Amniotic stem cell (primary cell): ENCODE results near the gene IQCM.

Experiments
- DNase-seq: peaks from one replicate; lab custom pipeline; 2025; lab: John Stamatoyannopoulos, UW

The IQCM gene

DNA sequence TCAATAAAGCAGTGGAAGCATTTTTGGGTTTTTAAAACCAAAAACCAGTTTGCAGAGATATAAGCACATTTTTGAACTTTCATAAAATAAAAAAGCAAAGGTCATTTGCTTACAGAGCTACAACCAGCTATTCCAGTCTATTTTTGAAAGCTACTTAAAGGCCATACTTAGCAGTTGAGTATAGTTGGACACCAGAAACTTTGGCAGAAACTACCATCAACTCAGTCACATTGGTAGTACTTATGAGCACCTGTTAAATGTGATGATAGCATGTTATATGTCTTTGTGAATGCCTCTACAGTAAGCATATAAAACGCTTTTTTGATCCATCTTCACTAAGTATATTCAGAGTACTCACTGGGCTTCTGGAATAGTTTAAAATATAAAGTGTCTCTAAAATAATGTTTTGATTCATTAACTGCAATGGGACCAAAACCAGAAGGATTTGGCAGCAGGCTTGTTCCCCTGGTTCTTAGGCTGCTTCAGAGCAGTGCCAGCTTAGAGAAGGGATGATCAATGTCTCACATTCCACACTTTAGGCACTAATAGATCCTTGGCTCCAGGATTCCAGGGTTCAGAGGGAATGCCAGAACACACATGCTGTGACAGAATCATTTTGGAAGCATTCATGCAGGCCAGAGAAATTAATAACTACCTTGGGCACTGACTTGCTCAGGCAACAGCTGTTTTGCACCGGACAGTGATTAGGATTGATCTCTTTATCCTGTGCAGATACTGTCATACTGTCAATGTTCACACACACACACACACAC, 103.9 kb downstream of the IQCM start:
- DNase-seq, result no peak

DNA sequence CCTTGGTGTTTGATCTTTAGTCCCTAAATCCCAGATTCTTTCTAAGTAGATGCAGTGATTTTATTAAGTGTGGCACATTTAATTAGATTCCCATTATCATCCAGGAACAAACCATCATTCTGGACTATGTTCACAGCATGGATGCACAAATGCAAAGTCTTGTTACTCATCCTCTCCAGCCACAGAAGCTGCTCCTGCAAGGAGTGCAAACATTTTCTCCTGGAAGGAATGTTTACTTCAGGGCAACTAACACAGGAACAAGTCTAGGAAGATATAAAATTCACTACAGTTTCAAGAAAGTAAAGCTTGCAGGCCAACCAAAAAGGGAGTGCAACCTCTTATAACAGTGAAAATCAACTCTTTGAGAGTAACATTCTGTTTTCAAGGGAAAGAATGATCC, 106.0 kb downstream of the IQCM start:
- DNase-seq, result no peak

DNA sequence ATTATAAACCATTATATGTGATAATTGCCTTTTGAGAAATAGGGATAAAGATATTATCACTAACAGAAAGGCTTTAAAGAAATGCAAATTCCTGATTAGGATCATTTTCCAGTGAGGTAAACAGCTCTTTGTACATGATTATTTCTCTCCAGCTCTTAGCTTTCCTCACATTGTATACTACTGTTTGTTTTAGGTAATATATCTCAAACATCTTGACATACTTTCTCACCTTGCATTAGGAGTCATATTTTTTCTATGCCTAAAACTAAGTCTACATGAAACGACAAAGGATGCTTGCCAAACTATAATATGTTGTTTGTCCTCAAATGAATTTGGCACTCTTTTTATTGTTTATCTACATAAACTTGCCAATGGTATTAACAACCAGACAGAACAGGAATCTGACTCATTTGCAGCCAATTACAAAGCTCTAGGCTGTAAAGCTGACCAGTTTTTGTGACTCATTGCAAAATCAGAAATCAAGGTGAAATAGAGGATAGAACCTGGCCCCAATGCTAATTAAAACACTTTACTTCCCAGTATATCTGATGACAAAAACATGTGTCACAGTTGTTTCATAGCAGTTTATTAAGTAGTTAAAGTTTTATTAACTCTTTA, 107.0 kb downstream of the IQCM start:
- DNase-seq, result no peak

DNA sequence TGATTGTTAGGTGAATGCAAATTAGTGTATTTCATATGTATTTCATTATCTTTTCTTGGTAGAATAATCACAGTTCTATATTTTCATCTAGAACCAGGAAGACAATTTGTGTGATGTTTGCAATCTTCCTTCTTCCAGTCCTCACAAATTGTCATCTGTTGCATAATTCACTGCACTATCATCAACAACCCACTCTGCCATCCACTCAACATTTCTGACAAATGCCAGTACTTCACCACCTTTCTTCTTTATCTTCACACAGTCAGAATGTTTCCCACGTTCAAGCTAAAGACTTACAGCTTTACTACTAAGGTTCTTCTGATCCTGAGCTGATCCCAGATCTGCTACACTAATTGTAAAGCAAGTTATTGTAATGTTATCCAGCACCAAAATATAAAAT, 107.8 kb downstream of the IQCM start:
- DNase-seq, result no peak

DNA sequence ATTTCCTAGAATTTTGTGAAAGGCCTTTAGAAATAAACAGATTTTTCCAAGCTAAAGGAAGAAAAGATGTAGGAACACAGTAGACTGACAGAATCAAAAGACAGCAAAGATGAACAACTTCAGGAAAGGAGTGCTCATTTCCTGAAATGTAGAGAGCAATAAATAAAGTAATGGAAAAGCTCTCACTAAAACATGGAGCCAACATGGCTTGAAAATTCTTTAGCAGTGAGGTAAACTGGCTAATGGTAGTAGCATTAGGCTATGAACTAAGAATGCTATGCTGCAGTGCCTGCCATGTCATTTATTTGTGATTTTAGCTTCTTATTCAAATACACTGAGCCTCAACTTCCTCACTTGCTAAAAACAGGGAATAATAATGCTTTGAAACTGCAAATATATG, 108.7 kb downstream of the IQCM start:
- DNase-seq, result no peak

DNA sequence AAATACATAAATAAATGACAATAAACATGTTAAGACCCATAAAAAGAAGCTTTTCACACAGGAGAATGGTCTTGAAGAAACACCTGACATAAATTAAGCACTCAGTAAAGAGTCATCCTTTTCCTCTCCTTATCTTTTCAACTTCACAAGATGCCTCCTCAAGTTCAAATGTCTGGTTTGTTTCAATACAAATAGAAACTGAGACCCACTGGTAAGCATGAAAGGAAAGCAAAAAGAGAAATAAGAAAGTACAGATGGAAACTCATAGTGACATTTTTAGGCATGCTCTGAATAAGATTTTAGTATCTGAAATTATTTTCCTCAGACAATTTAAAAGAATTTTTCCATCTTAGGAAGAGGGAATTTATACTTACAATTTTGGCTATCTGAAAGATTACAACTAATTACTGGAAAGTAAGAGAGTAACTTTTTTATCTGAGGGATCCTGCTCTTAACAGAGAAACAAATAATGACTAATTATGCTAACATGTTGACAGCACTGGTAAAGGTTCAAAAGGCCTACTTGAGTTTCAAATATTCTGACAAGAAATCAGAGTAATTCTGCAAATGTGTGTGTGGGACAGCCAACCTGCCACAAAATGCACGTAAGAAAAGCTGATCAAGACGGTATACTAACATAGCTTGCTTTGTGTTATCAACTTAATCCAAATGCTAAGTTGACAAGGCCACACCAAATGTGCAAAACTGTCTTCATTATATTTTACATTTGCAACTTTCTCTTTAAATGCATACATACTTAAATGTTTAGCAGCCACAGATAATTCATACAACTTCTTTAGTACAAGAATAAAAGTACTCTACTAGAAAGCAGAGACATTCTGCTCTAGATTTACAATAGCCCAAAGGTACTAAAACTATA, 113.0 kb downstream of the IQCM start:
- no peak for DNase-seq

DNA sequence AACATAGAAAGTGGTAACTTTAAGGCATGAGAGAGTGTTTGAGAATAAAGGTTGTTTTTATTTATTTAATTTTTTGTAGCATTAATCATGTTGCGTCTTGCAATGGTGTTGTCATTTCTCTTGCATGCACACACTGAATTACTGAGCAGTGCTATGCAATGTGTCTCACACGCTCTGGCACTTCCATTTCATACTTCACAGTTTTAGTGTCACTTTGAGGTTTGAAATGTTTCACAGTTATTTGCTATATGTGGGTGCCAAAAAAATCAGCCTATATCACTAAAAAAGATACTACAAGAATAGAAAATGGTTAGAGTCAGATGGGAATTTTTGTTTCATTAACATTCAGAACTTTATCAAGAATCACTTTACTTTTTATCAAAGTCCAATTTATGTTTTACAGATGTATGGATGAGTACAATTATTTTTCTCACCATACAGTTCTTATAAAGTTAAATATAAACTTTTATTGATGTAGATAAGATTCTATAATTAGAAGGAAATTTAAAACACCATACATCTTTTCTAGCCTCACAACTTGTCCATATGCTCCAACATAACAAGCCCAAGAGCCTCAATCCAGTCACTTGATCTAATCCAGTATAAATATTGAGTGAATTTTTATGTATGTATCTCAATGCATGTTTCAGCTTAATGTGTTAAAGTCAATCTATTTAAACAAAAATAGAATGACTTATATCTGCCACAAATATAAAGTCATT, 114.0 kb downstream of the IQCM start:
- no peak for DNase-seq

DNA sequence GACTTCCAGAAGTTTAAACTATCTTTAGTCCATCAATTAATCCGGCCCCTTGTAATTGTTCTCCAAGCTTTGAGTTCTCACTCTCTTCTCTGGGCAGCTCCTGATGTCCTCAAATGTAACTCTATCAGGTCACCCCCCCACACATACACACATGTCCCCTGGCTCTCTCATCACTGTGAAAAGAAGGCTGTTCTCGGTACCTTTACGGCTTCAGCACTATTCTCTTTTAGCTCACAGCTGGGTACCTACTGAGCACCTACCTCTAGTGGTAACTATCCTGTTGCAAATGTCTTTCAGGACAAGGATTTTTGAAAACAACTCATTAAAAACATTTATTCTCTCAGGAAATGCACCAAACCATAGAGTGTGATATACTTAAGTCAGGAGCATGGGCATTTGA, 115.4 kb downstream of the IQCM start:
- DNase-seq, result no peak

DNA sequence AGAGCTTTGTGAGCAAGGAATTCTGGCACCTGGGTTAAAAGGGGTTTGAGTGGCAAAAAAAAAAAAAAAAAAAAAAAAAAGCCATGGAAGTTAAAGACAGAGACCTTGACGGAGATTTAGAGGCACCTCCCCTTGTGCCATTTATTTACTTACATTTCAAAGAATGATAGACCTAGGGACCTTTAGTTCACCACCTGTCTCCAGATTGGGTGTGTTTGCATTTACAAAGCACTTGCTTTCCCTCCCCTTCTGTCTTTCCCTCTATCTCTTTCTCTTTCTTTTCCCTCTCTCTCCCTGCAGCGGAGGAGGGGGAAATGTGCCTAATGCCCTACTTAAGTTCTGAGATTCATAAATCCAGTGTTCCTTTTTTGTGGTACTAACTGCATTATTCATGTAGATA, 116.0 kb downstream of the IQCM start:
- no peak for DNase-seq

DNA sequence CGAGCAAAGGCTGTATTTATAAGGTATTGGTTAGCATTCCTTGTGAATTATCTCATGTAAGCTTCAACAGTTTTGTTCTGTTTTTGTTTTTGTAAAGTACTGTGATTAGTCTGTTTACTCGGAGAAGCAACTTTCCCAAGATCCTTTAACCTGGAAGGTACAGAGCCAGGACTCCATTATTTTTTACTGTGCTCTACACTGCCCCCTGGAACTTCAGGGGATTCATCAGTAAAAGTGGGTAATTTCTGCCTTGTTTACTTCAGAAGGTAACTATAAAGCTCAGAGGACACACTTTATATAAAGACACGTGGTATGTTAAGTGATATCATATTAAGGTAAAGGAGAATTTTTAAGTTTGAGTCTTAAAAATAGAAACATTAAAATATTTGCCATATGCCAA, 124.9 kb downstream of the IQCM start:
- no peak for DNase-seq

DNA sequence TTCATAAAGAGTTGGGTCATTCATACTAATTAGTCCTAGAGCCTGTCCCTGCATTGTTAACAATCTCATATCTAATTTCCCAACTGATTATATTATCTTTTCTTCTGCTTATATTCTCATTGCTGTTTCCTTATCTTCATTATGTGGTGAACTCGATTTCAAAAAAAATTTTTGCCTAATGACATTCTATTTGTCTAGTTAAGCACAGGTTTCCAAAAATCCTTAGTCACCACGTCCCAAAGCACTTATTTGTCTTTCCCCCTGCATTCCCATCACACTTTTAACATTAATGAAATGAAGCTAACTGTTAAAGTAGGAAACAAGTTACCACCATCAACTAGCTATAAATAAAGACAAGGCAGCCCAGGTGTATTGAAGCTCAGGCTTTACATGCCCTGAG, 131.1 kb downstream of the IQCM start:
- no peak for DNase-seq

DNA sequence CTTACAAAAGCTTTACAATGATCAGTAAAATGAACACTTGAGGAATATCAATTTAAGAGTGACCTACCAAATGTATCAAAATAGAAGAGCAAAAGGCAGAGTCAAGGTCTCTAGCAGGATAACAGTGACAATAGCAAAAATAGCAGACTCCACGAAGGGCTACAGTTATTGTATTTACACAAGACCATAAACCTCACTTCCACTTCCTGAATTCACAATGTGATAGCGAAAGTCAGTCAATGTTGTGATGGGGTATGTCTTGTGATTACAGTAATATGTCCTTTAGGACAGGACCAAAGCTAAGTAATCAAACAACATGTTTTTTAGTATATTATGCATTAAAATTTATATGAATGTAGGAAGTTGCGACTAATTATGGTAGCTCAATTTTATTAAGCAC, 139.6 kb downstream of the IQCM start:
- DNase-seq, result no peak

DNA sequence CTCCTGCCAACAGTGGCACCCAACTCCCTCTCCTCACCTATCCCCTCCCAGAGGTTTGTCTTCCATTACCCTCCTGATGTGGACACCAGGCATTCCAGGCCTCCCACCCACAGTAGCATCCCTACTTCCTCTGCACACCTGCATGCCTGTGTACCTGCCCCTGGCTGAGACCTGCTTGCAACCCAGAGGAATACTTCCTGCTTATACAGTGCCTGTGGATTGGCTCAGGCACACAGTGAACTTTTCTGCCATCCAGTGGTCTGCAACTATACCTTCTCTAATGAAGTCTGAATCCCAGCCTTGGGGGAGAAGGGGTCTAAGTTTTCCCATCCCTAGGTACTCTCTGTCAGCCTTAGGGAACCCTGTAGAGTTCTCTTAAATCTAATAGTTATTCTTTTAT, 169.9 kb downstream of the IQCM start:
- DNase-seq, result no peak

DNA sequence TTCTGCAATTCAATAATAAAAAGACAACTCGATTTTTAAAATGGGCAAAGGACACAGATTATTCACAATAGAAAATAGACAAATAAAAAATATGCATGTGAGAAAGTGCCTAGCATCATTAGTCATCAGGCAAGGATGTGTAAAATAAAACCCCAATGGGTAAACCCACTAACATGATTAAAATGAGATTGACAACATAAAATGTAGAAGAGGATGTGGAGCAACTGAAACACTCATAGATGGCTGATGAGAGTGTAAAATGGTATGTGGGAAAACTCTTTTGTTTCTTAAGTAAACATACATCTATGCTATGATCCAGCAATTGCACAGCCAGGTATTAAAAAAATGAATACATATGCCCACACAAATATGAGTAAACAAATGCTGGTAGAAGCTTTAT, 177.6 kb downstream of the IQCM start:
- no peak for DNase-seq

DNA sequence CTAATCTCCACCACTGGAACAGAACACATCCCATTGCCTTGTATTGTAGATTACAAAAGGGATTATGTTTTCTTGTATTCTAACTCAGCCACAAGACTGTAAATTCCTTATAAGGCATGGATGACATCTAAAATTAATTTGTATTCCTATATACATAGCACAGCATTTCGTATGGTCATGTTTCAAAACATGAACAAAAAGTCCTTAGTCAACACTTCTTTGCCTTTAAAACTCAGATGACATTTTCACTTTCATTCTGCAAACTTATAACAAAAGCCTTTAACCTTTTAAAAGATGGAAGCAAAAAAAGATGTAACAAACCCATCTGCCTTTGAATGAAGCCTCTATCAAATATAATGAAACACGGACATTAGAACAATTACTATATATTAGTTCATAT, 181.3 kb downstream of the IQCM start:
- DNase-seq, result no peak

DNA sequence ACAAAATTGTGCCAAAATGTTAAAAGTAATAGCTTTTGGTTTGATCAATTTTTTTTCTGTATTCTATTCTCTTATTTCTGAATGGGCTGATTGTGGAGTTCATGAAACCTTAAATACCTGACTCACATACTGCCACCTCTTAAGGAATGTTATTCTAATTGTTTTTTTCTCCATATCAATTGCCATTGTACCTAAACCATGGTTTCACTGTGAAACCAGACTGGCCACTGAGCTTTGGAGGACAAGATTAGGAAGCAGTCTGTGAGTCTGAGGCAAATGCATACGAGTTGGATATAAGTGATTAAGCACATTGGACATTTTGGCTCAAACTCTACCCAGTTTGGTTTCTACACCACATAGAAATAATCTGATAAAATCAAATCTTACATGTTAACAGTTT, 184.0 kb downstream of the IQCM start:
- DNase-seq, result no peak

DNA sequence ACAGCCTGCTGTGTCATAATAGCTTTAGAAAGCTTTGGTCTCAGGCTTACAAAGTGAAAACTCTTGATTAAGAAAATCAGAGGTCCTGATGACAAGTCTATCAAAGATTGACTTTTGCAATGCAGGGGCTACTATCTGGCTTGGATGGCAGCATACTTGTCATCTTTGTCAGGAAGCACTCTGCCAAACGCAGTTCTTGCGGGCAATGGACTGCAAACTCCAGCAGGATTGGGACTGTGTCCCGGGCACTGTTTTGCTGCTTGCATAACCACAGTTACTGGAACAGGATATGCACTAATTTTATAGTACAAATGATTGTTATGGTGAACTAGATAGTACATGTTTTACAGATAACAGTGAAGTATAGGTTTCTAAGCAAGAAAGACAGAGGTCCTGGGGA, 185.6 kb downstream of the IQCM start:
- no peak for DNase-seq

DNA sequence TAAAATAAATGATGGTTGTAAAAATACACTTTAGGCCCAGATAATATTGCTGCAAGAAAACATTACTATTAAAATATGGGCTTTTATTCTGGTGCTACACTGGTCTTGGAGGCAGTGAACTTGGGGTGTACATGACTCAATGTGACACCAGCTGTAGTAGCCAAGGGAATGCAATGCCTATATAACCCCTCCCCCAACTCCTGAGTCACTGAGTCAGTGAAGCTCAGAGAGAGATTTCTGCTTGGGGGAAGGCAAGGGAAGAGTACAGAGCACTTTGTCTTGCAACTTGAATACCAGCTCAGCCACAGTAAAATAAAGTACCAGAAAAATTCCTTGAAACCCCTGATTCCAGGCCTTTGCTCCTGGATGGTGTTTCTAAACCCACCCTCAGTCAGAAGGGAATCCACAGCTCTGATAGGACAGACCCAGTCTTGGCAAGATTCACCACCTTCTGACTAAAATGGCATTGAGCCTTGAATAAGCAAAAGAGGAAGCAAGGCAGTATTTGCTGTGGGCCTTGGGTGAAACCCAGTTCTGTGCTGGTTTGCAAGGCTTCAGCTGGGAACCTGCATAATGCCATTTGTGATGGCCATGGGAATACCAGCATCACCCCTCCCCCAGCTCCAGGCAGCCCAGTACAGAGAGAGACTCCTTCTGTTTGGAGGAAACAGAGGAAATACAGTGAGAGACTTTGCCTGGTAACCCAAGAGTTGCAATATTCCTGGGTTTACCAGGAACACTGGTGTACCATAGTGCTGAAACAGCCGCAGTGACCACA, 209.9 kb downstream of the IQCM start:
- DNase-seq, result no peak

DNA sequence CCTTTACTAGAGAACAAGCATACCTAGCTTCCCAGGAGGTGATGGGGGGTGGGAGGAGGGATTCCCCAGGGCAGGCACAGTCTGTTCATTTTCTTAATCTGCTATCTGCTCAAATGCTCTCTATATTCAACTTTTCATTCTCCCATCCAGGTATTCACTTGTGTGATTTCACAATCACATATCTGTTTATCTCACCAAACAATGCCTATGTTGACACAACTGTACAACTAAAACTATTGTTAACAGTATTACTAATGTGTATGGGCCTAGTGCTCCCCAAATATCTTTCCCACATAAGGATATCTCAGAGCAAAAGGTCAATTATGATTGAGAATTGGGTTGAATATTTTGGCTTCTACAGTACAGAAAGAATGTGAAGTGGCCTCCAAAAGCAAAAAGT, 210.8 kb downstream of the IQCM start:
- no peak for DNase-seq

DNA sequence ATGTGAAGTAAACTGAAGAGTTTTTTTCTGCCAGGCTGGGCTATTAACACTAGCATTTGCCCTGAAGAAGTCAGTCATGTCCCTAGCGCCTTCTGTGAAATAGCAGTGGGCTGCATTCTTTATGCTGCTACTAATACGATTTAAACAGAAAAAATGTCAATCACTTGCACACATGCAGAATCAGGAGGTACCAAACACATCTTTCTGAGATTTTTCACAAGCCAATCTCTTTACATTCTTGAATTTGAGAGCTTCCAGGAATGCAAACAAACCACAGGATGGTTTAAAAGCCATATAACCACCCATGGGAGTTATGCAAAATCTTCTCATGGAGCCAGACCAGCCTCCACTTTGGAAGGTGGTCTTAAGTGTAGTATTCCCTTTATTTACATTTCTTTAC, 220.1 kb downstream of the IQCM start:
- no peak for DNase-seq

DNA sequence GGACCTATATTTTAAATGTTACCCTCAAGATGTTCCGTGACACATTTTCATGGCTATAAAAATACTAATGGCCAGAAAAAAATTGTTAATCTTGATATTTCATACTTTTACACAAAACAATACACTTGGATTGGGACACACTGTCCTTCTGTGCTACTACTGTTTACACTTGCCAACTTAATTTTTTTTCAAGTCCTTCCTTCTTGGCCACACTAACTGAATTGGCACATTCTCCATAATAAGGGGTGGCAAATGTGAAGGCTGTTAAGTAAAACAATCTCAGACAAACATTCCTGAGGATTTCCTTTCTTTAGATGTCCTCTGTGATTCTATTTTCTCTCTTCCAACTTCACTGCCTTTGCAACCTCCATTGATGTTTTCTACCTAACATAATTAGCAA, 225.8 kb downstream of the IQCM start:
- DNase-seq, result no peak

DNA sequence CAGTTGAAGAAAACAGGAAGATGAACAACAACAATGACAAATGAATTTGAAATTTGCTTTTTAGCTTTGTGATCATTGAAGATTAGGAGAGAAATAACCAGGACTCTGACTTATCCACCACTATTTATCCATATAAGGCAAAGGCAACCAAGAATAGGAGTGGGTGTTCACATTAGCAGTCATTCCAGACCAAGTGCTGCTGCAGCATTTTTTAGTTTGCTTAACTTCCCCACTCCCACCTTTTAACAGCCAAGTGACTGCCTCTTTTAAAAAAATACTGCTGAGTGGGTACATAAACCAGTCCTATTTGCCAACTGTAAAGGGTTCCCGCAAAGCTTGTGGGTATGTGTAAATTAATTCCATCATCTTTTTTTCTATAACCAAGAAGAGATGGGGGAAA, 230.9 kb downstream of the IQCM start:
- no peak for DNase-seq
